ENCODE data around the gene BORCS6.

- TF ChIP-seq CTCF (IDR thresholded peaks at IDR 0.05) (no peak), POLR2A (IDR thresholded peaks at IDR 0.05) (no peak)
Observed at GRCh38 chr17:8160224-8160577, 29.8 kb downstream of the BORCS6 start.
